NCI-H187 (cell line): Measurements from ENCODE around the gene VRK2.
"Not testable (repeated sequence)": the region's sequence is repeated elsewhere in the genome, so short reads cannot be mapped to it uniquely, and the experiment has no call there.

Experiments used
- DNase-seq, 2 experiments: peaks; one replicate each; lab custom pipeline; 2025; lab: John Stamatoyannopoulos, UW

VRK2 gene

GRCh38 chr2:58158481-58158880 lies 111.9 kb downstream of the VRK2 start:
- no peak for DNase-seq

GRCh38 chr2:58163913-58164312 lies 117.3 kb downstream of the VRK2 start:
- DNase-seq = no peak

- not testable (repeated sequence) for DNase-seq
Measured at GRCh38 chr2:58168130-58168529, 121.5 kb downstream of the VRK2 start.

GRCh38 chr2:58169845-58170244 lies 123.2 kb downstream of the VRK2 start:
- not testable (repeated sequence) for DNase-seq

GRCh38 chr2:58170334-58170933 lies 123.8 kb downstream of the VRK2 start:
- DNase-seq = not testable (repeated sequence)

GRCh38 chr2:58171831-58172230 lies 125.2 kb downstream of the VRK2 start:
- DNase-seq = not testable (repeated sequence)

- DNase-seq = not testable (repeated sequence)
Measured at GRCh38 chr2:58177187-58177586, 130.6 kb downstream of the VRK2 start.

- not testable (repeated sequence) for DNase-seq
Measured at GRCh38 chr2:58180175-58180574, 133.6 kb downstream of the VRK2 start.

GRCh38 chr2:58180635-58181034 lies 134.0 kb downstream of the VRK2 start:
- no peak for DNase-seq

- DNase-seq = no peak
Measured at GRCh38 chr2:58182527-58182926, 135.9 kb downstream of the VRK2 start.

- DNase-seq = peak in 1 of 2 experiments; percentile 15
Measured at GRCh38 chr2:58186501-58186900, 139.9 kb downstream of the VRK2 start.

GRCh38 chr2:58187022-58187421 lies 140.4 kb downstream of the VRK2 start:
- DNase-seq = not testable (repeated sequence)

- no peak for DNase-seq
Measured at GRCh38 chr2:58194458-58194857, 147.9 kb downstream of the VRK2 start.

GRCh38 chr2:58195662-58196061 lies 149.1 kb downstream of the VRK2 start:
- no peak for DNase-seq

GRCh38 chr2:58197894-58198293 lies 151.3 kb downstream of the VRK2 start:
- DNase-seq = no peak

- DNase-seq = no peak
Measured at GRCh38 chr2:58202404-58202803, 155.8 kb downstream of the VRK2 start.

- DNase-seq = no peak
Measured at GRCh38 chr2:58203018-58203417, 156.4 kb downstream of the VRK2 start.

GRCh38 chr2:58204195-58204959 lies 157.8 kb downstream of the VRK2 start:
- no peak for DNase-seq

GRCh38 chr2:58206785-58207184 lies 160.2 kb downstream of the VRK2 start:
- DNase-seq = no peak

- DNase-seq = no peak
Measured at GRCh38 chr2:58207189-58207588, 160.6 kb downstream of the VRK2 start.
